Measurements from ENCODE around the gene FAM241A. TPM values are rescaled to one million over a fixed set of nuclear protein-coding genes. Genes with fewer than 3 reads are reported as not detected.
"Not testable (repeated sequence)": the region's sequence is repeated elsewhere in the genome, so short reads cannot be mapped to it uniquely, and the experiment has no call there.

The FAM241A gene
- total RNA-seq, 1 donor from 2014 or later = 1.4 TPM

- TF ChIP-seq CTCF (conservative IDR thresholded peaks at IDR 0.05; ENCODE audit: low read depth, low read length) = no peak
- DNase-seq (ENCODE audit: low read depth) = no peak
- H3K4me3 ChIP-seq (ENCODE audit: low read depth, low read length) = no peak overlapping the region
These were observed 53.8 kb downstream of the FAM241A start for GRCh38 chr4:112199041-112199440.

GRCh38 chr4:112201915-112202505 is 56.8 kb downstream of the FAM241A start:
- DNase-seq (ENCODE audit: low read depth) = no peak
- no peak for TF ChIP-seq CTCF (conservative IDR thresholded peaks at IDR 0.05; ENCODE audit: low read depth, low read length)
- H3K4me3 ChIP-seq (ENCODE audit: low read depth, low read length) = no peak overlapping the region

- DNase-seq (ENCODE audit: low read depth) = no peak
- no peak for TF ChIP-seq CTCF (conservative IDR thresholded peaks at IDR 0.05; ENCODE audit: low read depth, low read length)
- no peak overlapping the region for H3K4me3 ChIP-seq (ENCODE audit: low read depth, low read length)
These were observed 58.3 kb downstream of the FAM241A start for GRCh38 chr4:112203593-112203992.

- no peak overlapping the region for H3K4me3 ChIP-seq (ENCODE audit: low read depth, low read length)
- no peak for DNase-seq (ENCODE audit: low read depth)
- no peak for TF ChIP-seq CTCF (conservative IDR thresholded peaks at IDR 0.05; ENCODE audit: low read depth, low read length)
These were observed 61.2 kb downstream of the FAM241A start for GRCh38 chr4:112206431-112206830.

GRCh38 chr4:112208137-112209095 is 63.2 kb downstream of the FAM241A start:
- not testable (repeated sequence) for H3K4me3 ChIP-seq (ENCODE audit: low read depth, low read length); DNase-seq (ENCODE audit: low read depth)

GRCh38 chr4:112210777-112211176 is 65.5 kb downstream of the FAM241A start:
- TF ChIP-seq CTCF (conservative IDR thresholded peaks at IDR 0.05; ENCODE audit: low read depth, low read length) = no peak

GRCh38 chr4:112213091-112213490 is 67.8 kb downstream of the FAM241A start:
- no peak overlapping the region for H3K4me3 ChIP-seq (ENCODE audit: low read depth, low read length)
- no peak for DNase-seq (ENCODE audit: low read depth)
- TF ChIP-seq CTCF (conservative IDR thresholded peaks at IDR 0.05; ENCODE audit: low read depth, low read length) = no peak

More at GRCh38 chr4:112210777-112211176, 65.5 kb downstream of the FAM241A start:
- no peak overlapping the region for H3K4me3 ChIP-seq (ENCODE audit: low read depth, low read length)
- DNase-seq (ENCODE audit: low read depth) = no peak
